Tibial nerve (tissue), 4 donors: ENCODE measurements around the gene NIPBL. TPM values are rescaled to one million over a fixed set of nuclear protein-coding genes. Genes with fewer than 3 reads are reported as not detected.
"Not testable (repeated sequence)": the region's sequence is repeated elsewhere in the genome, so short reads cannot be mapped to it uniquely, and the experiment has no call there.

Source experiments
- DNase-seq, 2 donors: peaks; one replicate each; pipeline ENCODE4 v3.0.0-alpha.2; 2019; ENCODE audit warnings: low spot score in 2 of 2
- H3K27ac ChIP-seq, 4 donors: fragments of 200-600 bp; sonication (generic) in 3 of 4; one replicate each; pipeline ENCODE4 v1.5.1; 2017 to 2019; ENCODE audit warnings: mild to moderate bottlenecking in 1 of 4
- H3K27me3 ChIP-seq, 2 donors: fragments of 200-600 bp; sonication (generic) in 1 of 2; one replicate each; pipeline versions ENCODE4 v1.5.1 to v1.6.0; 2017 to 2019
- H3K36me3 ChIP-seq, 3 donors: fragments of 200-600 bp; sonication (generic); one replicate each; pipeline ENCODE4 v1.5.1; 2018 to 2019
- H3K4me1 ChIP-seq, 4 donors: fragments of 200-600 bp; sonication (generic) in 3 of 4; one replicate each; pipeline ENCODE4 v1.5.1; 2017 to 2019
- H3K4me3 ChIP-seq, 4 donors: fragments of 200-600 bp; sonication (generic) in 3 of 4; one replicate each; pipeline ENCODE4 v1.5.1; 2017 to 2019; ENCODE audit warnings: mild to moderate bottlenecking in 1 of 4, moderate library complexity in 1 of 4
- H3K9me3 ChIP-seq, 4 donors: fragments of 200-600 bp; sonication (generic) in 3 of 4; one replicate each; pipeline ENCODE4 v1.5.1; 2017 to 2019
- EP300 ChIP-seq, 2 donors: sonication (generic); formaldehyde crosslinking; IDR thresholded peaks; one replicate each; pipeline ENCODE4 v1.6.1; 2017; ENCODE audit warnings: antibody characterized with exemption in 2 of 2, mild to moderate bottlenecking in 1 of 2
- POLR2A ChIP-seq, 2 donors: fragments of 450-650 bp; IDR thresholded peaks; one replicate each; pipeline ENCODE4 v1.6.1; 2017; ENCODE audit warnings: antibody characterized with exemption in 2 of 2, mild to moderate bottlenecking in 2 of 2, moderate library complexity in 2 of 2
- WGBS, 2 donors: methylation state at CpG; one replicate each; pipeline ENCODE4 v1.1.5; 2018; 5-methylcytosine and 5-hydroxymethylcytosine counted together
- total RNA-seq, 4 donors: library from RNA; depleted of rRNA; stranded (reverse); fragments of >200 nt; gene quantifications; one replicate each; pipeline ENCODE4 v1.1.0, GENCODE V29; 2016
- TF ChIP-seq, protein P1 (sequence below), 5 experiments: fragments of 200-600 bp in 3 of 5; fragments of 450-650 bp in 2 of 5; sonication (generic) in 3 of 5; IDR thresholded peaks; one replicate each; pipeline ENCODE4 v1.5.1; 2016 to 2019; ENCODE audit warnings: antibody characterized with exemption in 5 of 5, mild to moderate bottlenecking in 3 of 5, moderate library complexity in 2 of 5

The NIPBL gene
- total RNA-seq, 4 donors from 2014 or later = 53.4 to 64.5 (median 59.4) TPM

DNA sequence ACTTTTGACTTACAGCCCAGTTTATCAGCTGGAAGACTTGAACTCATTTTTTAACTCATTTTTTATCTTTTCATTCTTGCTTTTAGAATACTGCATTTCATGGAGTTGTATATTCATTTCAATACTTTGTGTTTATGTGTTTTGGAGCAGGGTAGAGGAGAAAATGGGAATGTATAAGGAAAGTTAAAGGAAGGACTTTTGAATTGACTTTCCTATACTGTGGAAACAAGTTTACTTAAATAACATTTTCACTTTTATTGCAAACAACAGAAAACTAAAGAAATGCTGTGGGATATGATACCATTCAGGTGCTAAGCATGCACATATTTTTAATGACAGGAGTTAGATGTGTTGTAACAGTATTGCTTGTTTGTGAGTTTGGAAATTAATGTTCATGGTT is 11.7 kb downstream of the NIPBL start:
- no peak overlapping the region for H3K27ac ChIP-seq
- TF ChIP-seq EP300 (IDR thresholded peaks at IDR 0.05) = no peak
- TF ChIP-seq, protein P1, sequence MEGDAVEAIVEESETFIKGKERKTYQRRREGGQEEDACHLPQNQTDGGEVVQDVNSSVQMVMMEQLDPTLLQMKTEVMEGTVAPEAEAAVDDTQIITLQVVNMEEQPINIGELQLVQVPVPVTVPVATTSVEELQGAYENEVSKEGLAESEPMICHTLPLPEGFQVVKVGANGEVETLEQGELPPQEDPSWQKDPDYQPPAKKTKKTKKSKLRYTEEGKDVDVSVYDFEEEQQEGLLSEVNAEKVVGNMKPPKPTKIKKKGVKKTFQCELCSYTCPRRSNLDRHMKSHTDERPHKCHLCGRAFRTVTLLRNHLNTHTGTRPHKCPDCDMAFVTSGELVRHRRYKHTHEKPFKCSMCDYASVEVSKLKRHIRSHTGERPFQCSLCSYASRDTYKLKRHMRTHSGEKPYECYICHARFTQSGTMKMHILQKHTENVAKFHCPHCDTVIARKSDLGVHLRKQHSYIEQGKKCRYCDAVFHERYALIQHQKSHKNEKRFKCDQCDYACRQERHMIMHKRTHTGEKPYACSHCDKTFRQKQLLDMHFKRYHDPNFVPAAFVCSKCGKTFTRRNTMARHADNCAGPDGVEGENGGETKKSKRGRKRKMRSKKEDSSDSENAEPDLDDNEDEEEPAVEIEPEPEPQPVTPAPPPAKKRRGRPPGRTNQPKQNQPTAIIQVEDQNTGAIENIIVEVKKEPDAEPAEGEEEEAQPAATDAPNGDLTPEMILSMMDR (IDR thresholded peaks at IDR 0.05) = no peak
- TF ChIP-seq POLR2A (IDR thresholded peaks at IDR 0.05) = no peak
- no peaks in the 10 kb centered on the region for H3K27me3 ChIP-seq
- H3K4me3 ChIP-seq = no peak overlapping the region
- no peaks in the 10 kb centered on the region for H3K9me3 ChIP-seq
- peaks cover 0 to 10% (median 0%) of the 10 kb centered on the region in 3 donors for H3K36me3 ChIP-seq
- no peak for DNase-seq
- peaks cover 0 to 59% (median 6%) of the 10 kb centered on the region in 4 donors for H3K4me1 ChIP-seq

DNA sequence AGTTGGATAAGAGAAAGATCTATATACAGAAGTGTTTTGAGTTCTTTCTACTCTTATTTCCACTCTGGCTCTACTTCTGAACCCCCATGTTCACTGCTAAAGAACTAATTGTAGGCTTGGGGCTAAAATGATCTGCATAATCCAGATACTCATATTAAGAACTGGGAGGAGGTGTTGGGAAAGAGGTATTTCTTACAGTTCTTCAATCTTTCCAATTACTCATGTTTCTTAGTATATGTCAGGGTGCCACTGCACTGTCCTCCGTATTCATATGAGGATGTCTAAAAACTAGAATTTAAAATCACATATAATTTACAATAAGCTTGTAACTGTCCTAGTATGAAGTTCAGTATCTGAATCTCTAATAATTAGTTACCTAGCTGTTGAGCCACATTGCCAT is 12.7 kb downstream of the NIPBL start:
- Histone ChIP-seq H3K4me1 (peaks cover 0 to 58% (median 6%) of the 10 kb centered on the region in 4 donors), H3K9me3 (no peaks in the 10 kb centered on the region), H3K27ac (no peak overlapping the region), H3K36me3 (peaks cover 0 to 10% (median 0%) of the 10 kb centered on the region in 3 donors), H3K4me3 (no peak overlapping the region), H3K27me3 (no peaks in the 10 kb centered on the region)
- no peak for DNase-seq
- WGBS, 2 donors = 87 to 93% methylated on average over 1 of the region's 1 CpG
- TF ChIP-seq POLR2A (IDR thresholded peaks at IDR 0.05) (no peak), EP300 (IDR thresholded peaks at IDR 0.05) (no peak)
- TF ChIP-seq, protein P1 (IDR thresholded peaks at IDR 0.05) = no peak

DNA sequence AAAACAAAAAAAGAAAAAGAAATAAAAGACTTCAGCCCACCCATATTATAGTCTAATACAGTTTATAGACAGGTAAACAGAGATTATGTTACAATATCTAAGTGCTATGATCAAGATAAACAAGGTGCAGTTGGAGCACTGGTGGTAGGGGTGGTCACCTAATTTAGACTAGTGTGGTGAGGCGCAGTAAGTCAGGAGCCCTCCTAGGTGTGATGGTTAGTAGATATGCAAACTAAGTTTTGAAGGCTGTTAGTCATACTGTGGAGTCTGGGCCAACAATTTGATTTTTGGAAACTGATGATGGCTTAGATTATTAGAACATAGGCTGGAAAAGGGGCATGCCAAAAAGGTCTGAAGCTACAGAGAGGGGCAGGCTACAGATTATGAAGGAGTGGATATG is 14.7 kb downstream of the NIPBL start:
- TF ChIP-seq, protein P1 (IDR thresholded peaks at IDR 0.05) = no peak
- TF ChIP-seq EP300 (IDR thresholded peaks at IDR 0.05) = no peak
- TF ChIP-seq POLR2A (IDR thresholded peaks at IDR 0.05) = no peak
- peaks cover 0 to 52% (median 7%) of the 10 kb centered on the region in 4 donors for H3K4me1 ChIP-seq
- no peak for DNase-seq
- WGBS, 2 donors = 93 to 95% methylated on average over 1 of the region's 1 CpG
- H3K4me3 ChIP-seq = no peak overlapping the region
- no peaks in the 10 kb centered on the region for H3K36me3 ChIP-seq
- H3K9me3 ChIP-seq = no peaks in the 10 kb centered on the region
- no peaks in the 10 kb centered on the region for H3K27me3 ChIP-seq
- no peak overlapping the region for H3K27ac ChIP-seq

DNA sequence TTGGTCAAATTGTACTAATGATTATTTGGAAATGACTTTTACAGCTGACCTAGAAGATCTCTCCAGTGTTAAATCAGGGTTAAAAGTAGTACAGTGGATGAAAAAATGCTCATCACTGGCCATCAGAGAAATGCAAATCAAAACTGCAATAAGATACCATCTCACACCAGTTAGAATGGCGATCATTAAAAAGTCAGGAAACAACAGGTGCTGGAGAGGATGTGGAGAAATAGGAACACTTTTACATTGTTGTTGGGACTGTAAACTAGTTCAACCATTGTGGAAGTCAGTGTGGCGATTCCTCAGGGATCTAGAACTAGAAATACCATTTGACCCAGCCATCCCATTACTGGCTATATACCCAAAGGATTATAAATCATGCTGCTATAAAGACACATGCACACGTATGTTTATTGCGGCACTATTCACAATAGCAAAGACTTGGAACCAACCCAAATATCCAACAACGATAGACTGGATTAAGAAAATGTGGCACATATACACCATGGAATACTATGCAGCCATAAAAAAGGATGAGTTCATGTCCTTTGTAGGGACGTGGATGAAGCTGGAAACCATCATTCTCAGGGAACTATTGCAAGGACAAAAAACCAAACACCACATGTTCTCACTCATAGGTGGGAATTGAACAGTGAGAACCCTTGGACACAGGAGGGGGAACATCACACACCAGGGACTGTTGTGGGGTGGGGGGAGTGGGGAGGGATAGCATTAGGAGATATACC is 15.7 kb downstream of the NIPBL start:
- DNase-seq, H3K4me3 ChIP-seq, H3K36me3 ChIP-seq, H3K27ac ChIP-seq, H3K27me3 ChIP-seq, H3K9me3 ChIP-seq: not testable (repeated sequence)
- peaks cover 0 to 49% (median 6%) of the 10 kb centered on the region in 4 donors for H3K4me1 ChIP-seq
- 85 to 97% methylated on average over 3 to 4 of the region's 6 CpGs for WGBS, 2 donors

DNA sequence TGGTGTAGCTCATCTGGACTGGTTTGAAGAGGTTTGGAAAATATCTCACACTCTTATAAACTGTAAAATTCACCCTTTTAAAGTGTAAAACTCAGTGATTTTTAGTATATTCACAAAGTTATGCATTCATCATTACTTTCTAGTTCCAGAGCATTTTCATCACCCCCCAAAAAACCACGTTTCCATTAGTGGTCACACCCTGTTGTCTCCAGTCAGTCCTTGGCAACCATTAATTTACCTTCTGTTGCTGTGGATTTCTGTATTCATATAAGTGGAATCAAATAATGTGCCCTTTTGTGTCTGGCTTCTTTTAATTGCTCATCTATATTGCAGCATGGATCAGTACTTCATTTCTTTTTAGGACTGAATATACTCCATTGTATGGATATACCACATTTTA is 18.4 kb downstream of the NIPBL start:
- H3K4me1 ChIP-seq = peaks cover 0 to 56% (median 5%) of the 10 kb centered on the region in 4 donors
- no peak for DNase-seq
- no peaks in the 10 kb centered on the region for H3K27me3 ChIP-seq
- H3K36me3 ChIP-seq = no peaks in the 10 kb centered on the region
- no peak overlapping the region for H3K27ac ChIP-seq
- H3K9me3 ChIP-seq = no peaks in the 10 kb centered on the region
- no peak for TF ChIP-seq POLR2A (IDR thresholded peaks at IDR 0.05)
- no peak for TF ChIP-seq EP300 (IDR thresholded peaks at IDR 0.05)
- TF ChIP-seq, protein P1 (IDR thresholded peaks at IDR 0.05) = no peak
- 66 to 73% methylated on average over 1 of the region's 1 CpG for WGBS, 2 donors
- no peak overlapping the region for H3K4me3 ChIP-seq
